Measurements from ENCODE around the gene COX7A2. TPM values are rescaled to one million over a fixed set of nuclear protein-coding genes. Genes with fewer than 3 reads are reported as not detected.

Gene COX7A2
- total RNA-seq, 1 experiment from 2014 or later, result 600 TPM

GRCh38 chr6:75272145-75272840 is 28.7 kb upstream of the COX7A2 start:
- no peak overlapping the region for H3K4me3 ChIP-seq (replicated peaks in 1 of 2; ENCODE audit: low read depth in 1 of 2, low read length in 2 of 2)

GRCh38 chr6:75268988-75269354 is 25.4 kb upstream of the COX7A2 start:
- H3K27ac ChIP-seq (ENCODE audit: low read depth, low read length), result no peak overlapping the region
- H3K9me3 ChIP-seq (ENCODE audit: control insufficient read depth in 1 of 2, insufficient read depth in 1 of 2, low read depth in 1 of 2, low read length in 2 of 2), result peaks cover 0 to 6% of the 10 kb centered on the region in 2 experiments; a peak in 1 of 4 replicates
- TF ChIP-seq SRF (IDR thresholded peaks at IDR 0.05; ENCODE audit: low read depth) (no peak), FOSL1 (IDR thresholded peaks at IDR 0.05; ENCODE audit: low read depth) (no peak), SIN3A (IDR thresholded peaks at IDR 0.05; ENCODE audit: low read depth) (no peak), ZNF274 (IDR thresholded peaks at IDR 0.05; ENCODE audit: low read depth, low read length) (no peak), TCF7L2 (IDR thresholded peaks at IDR 0.05; ENCODE audit: borderline replicate concordance, extremely low read depth, insufficient read depth, insufficient read length) (no peak), ZFX (IDR thresholded peaks at IDR 0.05) (no peak), ATF3 (IDR thresholded peaks at IDR 0.05) (no peak), ZBTB33 (IDR thresholded peaks at IDR 0.05; ENCODE audit: extremely low read depth, insufficient replicate concordance, low read length) (no peak), EZH2phosphoT487 (IDR thresholded peaks at IDR 0.05; ENCODE audit: borderline replicate concordance) (no peak), JUND (IDR thresholded peaks at IDR 0.05) (no peak), CBX3 (IDR thresholded peaks at IDR 0.05; ENCODE audit: low read depth) (no peak), MAX (IDR thresholded peaks at IDR 0.05) (no peak), ELF1 (IDR thresholded peaks at IDR 0.05; ENCODE audit: borderline replicate concordance, low read depth) (no peak), POLR2AphosphoS5 (IDR thresholded peaks at IDR 0.05; ENCODE audit: low read depth, low read length) (no peak), RAD21 (IDR thresholded peaks at IDR 0.05; ENCODE audit: low read depth) (no peak), SP1 (IDR thresholded peaks at IDR 0.05; ENCODE audit: low read depth) (no peak)
- H4K20me1 ChIP-seq (ENCODE audit: insufficient read depth), result peaks cover 15% of the 10 kb centered on the region
- DNase-seq (ENCODE audit: low read depth, low spot score), result no peak
- ChIA-PET POLR2A (no interaction called here), RAD21 (ENCODE audit: low non-redundant PET in 1 of 2, low total read pairs in 2 of 2, uncharacterized antibody in 2 of 2, unreplicated experiment in 2 of 2) (no interaction called here), CTCF (interaction anchor here (1.2 kb wide), 1 partner anchor 28 kb away, joined by 3 read pairs; no protein-coding TSS in a partner anchor)
- H3K4me3 ChIP-seq (replicated peaks in 1 of 2; ENCODE audit: low read depth in 1 of 2, low read length in 2 of 2), result no peak overlapping the region
- H3K9me2 ChIP-seq (ENCODE audit: insufficient read depth), result no peaks in the 10 kb centered on the region
- H3K4me2 ChIP-seq (ENCODE audit: low read length), result no peak overlapping the region
- BruUV-seq (replicated peaks), result no TSS peak
- no peak overlapping the region for H3K9ac ChIP-seq (ENCODE audit: low read length)
- H2AFZ ChIP-seq (ENCODE audit: low read depth, low read length, poor library complexity, severe bottlenecking), result no peak overlapping the region
- no peaks in the 10 kb centered on the region for H3K27me3 ChIP-seq (ENCODE audit: insufficient read depth, low read length)
- H3K36me3 ChIP-seq (ENCODE audit: control insufficient read depth in 1 of 2, insufficient read depth in 2 of 2, low read length in 2 of 2), result peaks cover 0 to 12% of the 10 kb centered on the region in 2 experiments; a peak in 2 of 4 replicates
- ATAC-seq, result no peak
- peaks cover 0 to 10% of the 10 kb centered on the region in 2 experiments; a peak in 1 of 4 replicates for H3K4me1 ChIP-seq (ENCODE audit: control insufficient read depth in 1 of 2, insufficient read depth in 2 of 2, low read length in 2 of 2)
- peaks cover 86% of the 10 kb centered on the region for H3K79me2 ChIP-seq (ENCODE audit: insufficient read depth, low read length)
- intact Hi-C loops (cut with micrococcal nuclease), result no loop called here

More at GRCh38 chr6:75272145-75272840, 28.7 kb upstream of the COX7A2 start:
- intact Hi-C loops (cut with micrococcal nuclease), result no loop called here
- Histone ChIP-seq H4K20me1 (ENCODE audit: insufficient read depth) (peaks cover 4% of the 10 kb centered on the region; the same call in 1 of the 2 replicates), H3K27me3 (ENCODE audit: insufficient read depth, low read length) (no peaks in the 10 kb centered on the region), H3K4me2 (ENCODE audit: low read length) (no peak overlapping the region), H2AFZ (ENCODE audit: low read depth, low read length, poor library complexity, severe bottlenecking) (no peak overlapping the region), H3K9ac (ENCODE audit: low read length) (no peak overlapping the region), H3K36me3 (ENCODE audit: control insufficient read depth in 1 of 2, insufficient read depth in 2 of 2, low read length in 2 of 2) (peaks cover 0 to 15% of the 10 kb centered on the region in 2 experiments; a peak in 2 of 4 replicates), H3K4me1 (ENCODE audit: control insufficient read depth in 1 of 2, insufficient read depth in 2 of 2, low read length in 2 of 2) (peaks cover 0 to 14% of the 10 kb centered on the region in 2 experiments; a peak in 1 of 4 replicates), H3K79me2 (ENCODE audit: insufficient read depth, low read length) (peaks cover 90% of the 10 kb centered on the region), H3K9me3 (ENCODE audit: control insufficient read depth in 1 of 2, insufficient read depth in 1 of 2, low read depth in 1 of 2, low read length in 2 of 2) (peaks cover 0 to 6% of the 10 kb centered on the region in 2 experiments; a peak in 1 of 4 replicates), H3K27ac (ENCODE audit: low read depth, low read length) (peak overlapping the region; percentile 7; the same call in 1 of the 2 replicates), H3K9me2 (ENCODE audit: insufficient read depth) (no peaks in the 10 kb centered on the region)
- POLR2A ChIA-PET, result no interaction called here
- TF ChIP-seq CBX3 (IDR thresholded peaks at IDR 0.05; ENCODE audit: low read depth) (0 out of 2 replicates have a peak, but pooled peaks have one; percentile 22), SRF (IDR thresholded peaks at IDR 0.05; ENCODE audit: low read depth) (peak; percentile 32; the same call in 1 of the 2 replicates), FOSL1 (IDR thresholded peaks at IDR 0.05; ENCODE audit: low read depth) (no peak)
- BruUV-seq (replicated peaks), result no TSS peak
- RAD21 ChIA-PET (ENCODE audit: low non-redundant PET in 1 of 2, low total read pairs in 2 of 2, uncharacterized antibody in 2 of 2, unreplicated experiment in 2 of 2), result no interaction called here
- CTCF ChIA-PET, result no interaction called here
- DNase-seq (ENCODE audit: low read depth, low spot score) (no peak), ATAC-seq (no peak)
